Stimulated activated CD4-positive, alpha-beta T cell treated with anti-CD3 and anti-CD28 coated beads, TNF-alpha, amount 100 ng/mL, for 1 hour (primary cell): ENCODE measurements around the gene OFD1.

Experiments
- DNase-seq, 3 donors: peaks; one replicate each; pipeline ENCODE4 v3.0.0-alpha.2; 2020; ENCODE audit warnings: low read depth in 3 of 3, low spot score in 1 of 3

The OFD1 gene

GRCh38 chrX:13734278-13735172 is at the start of gene OFD1, which contains the start of gene TRAPPC2:
Gene OFD1 (plus strand): TSS chrX:13734748. CDS start chrX:13735072, 324 bp downstream.
Gene TRAPPC2 (minus strand): TSS chrX:13734620. CDS start chrX:13719963, 14,657 bp downstream.
- DNase-seq = peak; percentile 70 to 80 (median 70)

- no peak for DNase-seq
Observed at GRCh38 chrX:13685126-13685763, 49.3 kb upstream of the OFD1 start.

GRCh38 chrX:13687203-13687602 is 47.3 kb upstream of the OFD1 start:
- DNase-seq = no peak

- no peak for DNase-seq
Observed at GRCh38 chrX:13688384-13688957, 46.1 kb upstream of the OFD1 start.

- peak; percentile 32 to 79 (median 53) for DNase-seq
Observed at GRCh38 chrX:13688958-13689740, 45.4 kb upstream of the OFD1 start, which contains the start of gene RAB9A. Gene RAB9A (plus strand): TSS chrX:13689128. CDS start chrX:13708747, 19,619 bp downstream.

- no peak for DNase-seq
Observed at GRCh38 chrX:13689741-13690211, 44.8 kb upstream of the OFD1 start.

- no peak for DNase-seq
Observed at GRCh38 chrX:13690836-13691235, 43.7 kb upstream of the OFD1 start.

- DNase-seq = no peak
Observed at GRCh38 chrX:13691841-13692371, 42.6 kb upstream of the OFD1 start.

GRCh38 chrX:13692771-13693231 is 41.7 kb upstream of the OFD1 start:
- DNase-seq = no peak

- DNase-seq = no peak
Observed at GRCh38 chrX:13693341-13693961, 41.1 kb upstream of the OFD1 start.

GRCh38 chrX:13694359-13694758 is 40.2 kb upstream of the OFD1 start:
- DNase-seq = no peak

- DNase-seq = no peak
Observed at GRCh38 chrX:13694983-13695382, 39.6 kb upstream of the OFD1 start.

- no peak for DNase-seq
Observed at GRCh38 chrX:13695601-13696115, 38.9 kb upstream of the OFD1 start.

GRCh38 chrX:13697455-13697854 is 37.1 kb upstream of the OFD1 start:
- no peak for DNase-seq

- DNase-seq = no peak
Observed at GRCh38 chrX:13697976-13698375, 36.6 kb upstream of the OFD1 start.

GRCh38 chrX:13698432-13698831 is 36.1 kb upstream of the OFD1 start:
- no peak for DNase-seq

- DNase-seq = no peak
Observed at GRCh38 chrX:13699183-13699826, 35.2 kb upstream of the OFD1 start.

GRCh38 chrX:13700380-13700779 is 34.2 kb upstream of the OFD1 start:
- no peak for DNase-seq

GRCh38 chrX:13702111-13702789 is 32.3 kb upstream of the OFD1 start:
- no peak for DNase-seq
